Measurements from ENCODE around the gene SDK1. TPM values are rescaled to one million over a fixed set of nuclear protein-coding genes. Genes with fewer than 3 reads are reported as not detected.

Gene SDK1
- total and polyA plus RNA-seq, 2 experiments from 2014 or later = 2.1 to 10.0 TPM

GRCh38 chr7:4234498-4234855 is 933.4 kb downstream of the SDK1 start:
- H3K27ac Mint-ChIP-seq = no peak overlapping the region
- H3K4me1 Mint-ChIP-seq = peaks cover 8% of the 10 kb centered on the region

More at GRCh38 chr7:4234498-4234855, 933.4 kb downstream of the SDK1 start:
- TF ChIP-seq JUNB (IDR thresholded peaks at IDR 0.05; ENCODE audit: unreplicated experiment) = no peak
- TF ChIP-seq NANOG (IDR thresholded peaks at IDR 0.05; ENCODE audit: borderline replicate concordance) = no peak
- TF ChIP-seq CREB1 (CRISPR knock-in tag; IDR thresholded peaks at IDR 0.05; ENCODE audit: low read depth) = no peak
- TF ChIP-seq EZH2phosphoT487 (IDR thresholded peaks at IDR 0.05; ENCODE audit: unreplicated experiment) = no peak
- no peak for TF ChIP-seq ZNF331 (CRISPR knock-in tag; IDR thresholded peaks at IDR 0.05; ENCODE audit: low read depth)
- TF ChIP-seq, protein P1, sequence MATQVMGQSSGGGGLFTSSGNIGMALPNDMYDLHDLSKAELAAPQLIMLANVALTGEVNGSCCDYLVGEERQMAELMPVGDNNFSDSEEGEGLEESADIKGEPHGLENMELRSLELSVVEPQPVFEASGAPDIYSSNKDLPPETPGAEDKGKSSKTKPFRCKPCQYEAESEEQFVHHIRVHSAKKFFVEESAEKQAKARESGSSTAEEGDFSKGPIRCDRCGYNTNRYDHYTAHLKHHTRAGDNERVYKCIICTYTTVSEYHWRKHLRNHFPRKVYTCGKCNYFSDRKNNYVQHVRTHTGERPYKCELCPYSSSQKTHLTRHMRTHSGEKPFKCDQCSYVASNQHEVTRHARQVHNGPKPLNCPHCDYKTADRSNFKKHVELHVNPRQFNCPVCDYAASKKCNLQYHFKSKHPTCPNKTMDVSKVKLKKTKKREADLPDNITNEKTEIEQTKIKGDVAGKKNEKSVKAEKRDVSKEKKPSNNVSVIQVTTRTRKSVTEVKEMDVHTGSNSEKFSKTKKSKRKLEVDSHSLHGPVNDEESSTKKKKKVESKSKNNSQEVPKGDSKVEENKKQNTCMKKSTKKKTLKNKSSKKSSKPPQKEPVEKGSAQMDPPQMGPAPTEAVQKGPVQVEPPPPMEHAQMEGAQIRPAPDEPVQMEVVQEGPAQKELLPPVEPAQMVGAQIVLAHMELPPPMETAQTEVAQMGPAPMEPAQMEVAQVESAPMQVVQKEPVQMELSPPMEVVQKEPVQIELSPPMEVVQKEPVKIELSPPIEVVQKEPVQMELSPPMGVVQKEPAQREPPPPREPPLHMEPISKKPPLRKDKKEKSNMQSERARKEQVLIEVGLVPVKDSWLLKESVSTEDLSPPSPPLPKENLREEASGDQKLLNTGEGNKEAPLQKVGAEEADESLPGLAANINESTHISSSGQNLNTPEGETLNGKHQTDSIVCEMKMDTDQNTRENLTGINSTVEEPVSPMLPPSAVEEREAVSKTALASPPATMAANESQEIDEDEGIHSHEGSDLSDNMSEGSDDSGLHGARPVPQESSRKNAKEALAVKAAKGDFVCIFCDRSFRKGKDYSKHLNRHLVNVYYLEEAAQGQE (IDR thresholded peaks at IDR 0.05; ENCODE audit: unreplicated experiment) = no peak
- no peak for TF ChIP-seq STAT1 (IDR thresholded peaks at IDR 0.05; ENCODE audit: unreplicated experiment)
- no peak for TF ChIP-seq POLR2AphosphoS5 (IDR thresholded peaks at IDR 0.05; ENCODE audit: low read depth)
- TF ChIP-seq EZH2 (IDR thresholded peaks at IDR 0.05; ENCODE audit: low read depth, unreplicated experiment) = no peak
- TF ChIP-seq ETS1 (IDR thresholded peaks at IDR 0.05) = no peak
- TF ChIP-seq, protein P2, sequence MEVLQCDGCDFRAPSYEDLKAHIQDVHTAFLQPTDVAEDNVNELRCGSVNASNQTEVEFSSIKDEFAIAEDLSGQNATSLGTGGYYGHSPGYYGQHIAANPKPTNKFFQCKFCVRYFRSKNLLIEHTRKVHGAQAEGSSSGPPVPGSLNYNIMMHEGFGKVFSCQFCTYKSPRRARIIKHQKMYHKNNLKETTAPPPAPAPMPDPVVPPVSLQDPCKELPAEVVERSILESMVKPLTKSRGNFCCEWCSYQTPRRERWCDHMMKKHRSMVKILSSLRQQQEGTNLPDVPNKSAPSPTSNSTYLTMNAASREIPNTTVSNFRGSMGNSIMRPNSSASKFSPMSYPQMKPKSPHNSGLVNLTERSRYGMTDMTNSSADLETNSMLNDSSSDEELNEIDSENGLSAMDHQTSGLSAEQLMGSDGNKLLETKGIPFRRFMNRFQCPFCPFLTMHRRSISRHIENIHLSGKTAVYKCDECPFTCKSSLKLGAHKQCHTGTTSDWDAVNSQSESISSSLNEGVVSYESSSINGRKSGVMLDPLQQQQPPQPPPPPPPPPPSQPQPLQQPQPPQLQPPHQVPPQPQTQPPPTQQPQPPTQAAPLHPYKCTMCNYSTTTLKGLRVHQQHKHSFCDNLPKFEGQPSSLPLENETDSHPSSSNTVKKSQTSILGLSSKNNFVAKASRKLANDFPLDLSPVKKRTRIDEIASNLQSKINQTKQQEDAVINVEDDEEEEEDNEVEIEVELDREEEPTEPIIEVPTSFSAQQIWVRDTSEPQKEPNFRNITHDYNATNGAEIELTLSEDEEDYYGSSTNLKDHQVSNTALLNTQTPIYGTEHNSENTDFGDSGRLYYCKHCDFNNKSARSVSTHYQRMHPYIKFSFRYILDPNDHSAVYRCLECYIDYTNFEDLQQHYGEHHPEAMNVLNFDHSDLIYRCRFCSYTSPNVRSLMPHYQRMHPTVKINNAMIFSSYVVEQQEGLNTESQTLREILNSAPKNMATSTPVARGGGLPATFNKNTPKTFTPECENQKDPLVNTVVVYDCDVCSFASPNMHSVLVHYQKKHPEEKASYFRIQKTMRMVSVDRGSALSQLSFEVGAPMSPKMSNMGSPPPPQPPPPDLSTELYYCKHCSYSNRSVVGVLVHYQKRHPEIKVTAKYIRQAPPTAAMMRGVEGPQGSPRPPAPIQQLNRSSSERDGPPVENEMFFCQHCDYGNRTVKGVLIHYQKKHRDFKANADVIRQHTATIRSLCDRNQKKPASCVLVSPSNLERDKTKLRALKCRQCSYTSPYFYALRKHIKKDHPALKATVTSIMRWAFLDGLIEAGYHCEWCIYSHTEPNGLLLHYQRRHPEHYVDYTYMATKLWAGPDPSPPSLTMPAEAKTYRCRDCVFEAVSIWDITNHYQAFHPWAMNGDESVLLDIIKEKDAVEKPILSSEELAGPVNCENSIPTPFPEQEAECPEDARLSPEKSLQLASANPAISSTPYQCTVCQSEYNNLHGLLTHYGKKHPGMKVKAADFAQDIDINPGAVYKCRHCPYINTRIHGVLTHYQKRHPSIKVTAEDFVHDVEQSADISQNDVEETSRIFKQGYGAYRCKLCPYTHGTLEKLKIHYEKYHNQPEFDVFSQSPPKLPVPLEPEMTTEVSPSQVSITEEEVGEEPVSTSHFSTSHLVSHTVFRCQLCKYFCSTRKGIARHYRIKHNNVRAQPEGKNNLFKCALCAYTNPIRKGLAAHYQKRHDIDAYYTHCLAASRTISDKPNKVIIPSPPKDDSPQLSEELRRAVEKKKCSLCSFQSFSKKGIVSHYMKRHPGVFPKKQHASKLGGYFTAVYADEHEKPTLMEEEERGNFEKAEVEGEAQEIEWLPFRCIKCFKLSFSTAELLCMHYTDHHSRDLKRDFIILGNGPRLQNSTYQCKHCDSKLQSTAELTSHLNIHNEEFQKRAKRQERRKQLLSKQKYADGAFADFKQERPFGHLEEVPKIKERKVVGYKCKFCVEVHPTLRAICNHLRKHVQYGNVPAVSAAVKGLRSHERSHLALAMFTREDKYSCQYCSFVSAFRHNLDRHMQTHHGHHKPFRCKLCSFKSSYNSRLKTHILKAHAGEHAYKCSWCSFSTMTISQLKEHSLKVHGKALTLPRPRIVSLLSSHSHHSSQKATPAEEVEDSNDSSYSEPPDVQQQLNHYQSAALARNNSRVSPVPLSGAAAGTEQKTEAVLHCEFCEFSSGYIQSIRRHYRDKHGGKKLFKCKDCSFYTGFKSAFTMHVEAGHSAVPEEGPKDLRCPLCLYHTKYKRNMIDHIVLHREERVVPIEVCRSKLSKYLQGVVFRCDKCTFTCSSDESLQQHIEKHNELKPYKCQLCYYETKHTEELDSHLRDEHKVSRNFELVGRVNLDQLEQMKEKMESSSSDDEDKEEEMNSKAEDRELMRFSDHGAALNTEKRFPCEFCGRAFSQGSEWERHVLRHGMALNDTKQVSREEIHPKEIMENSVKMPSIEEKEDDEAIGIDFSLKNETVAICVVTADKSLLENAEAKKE (CRISPR knock-in tag; IDR thresholded peaks at IDR 0.05) = no peak
- TF ChIP-seq, protein P3, sequence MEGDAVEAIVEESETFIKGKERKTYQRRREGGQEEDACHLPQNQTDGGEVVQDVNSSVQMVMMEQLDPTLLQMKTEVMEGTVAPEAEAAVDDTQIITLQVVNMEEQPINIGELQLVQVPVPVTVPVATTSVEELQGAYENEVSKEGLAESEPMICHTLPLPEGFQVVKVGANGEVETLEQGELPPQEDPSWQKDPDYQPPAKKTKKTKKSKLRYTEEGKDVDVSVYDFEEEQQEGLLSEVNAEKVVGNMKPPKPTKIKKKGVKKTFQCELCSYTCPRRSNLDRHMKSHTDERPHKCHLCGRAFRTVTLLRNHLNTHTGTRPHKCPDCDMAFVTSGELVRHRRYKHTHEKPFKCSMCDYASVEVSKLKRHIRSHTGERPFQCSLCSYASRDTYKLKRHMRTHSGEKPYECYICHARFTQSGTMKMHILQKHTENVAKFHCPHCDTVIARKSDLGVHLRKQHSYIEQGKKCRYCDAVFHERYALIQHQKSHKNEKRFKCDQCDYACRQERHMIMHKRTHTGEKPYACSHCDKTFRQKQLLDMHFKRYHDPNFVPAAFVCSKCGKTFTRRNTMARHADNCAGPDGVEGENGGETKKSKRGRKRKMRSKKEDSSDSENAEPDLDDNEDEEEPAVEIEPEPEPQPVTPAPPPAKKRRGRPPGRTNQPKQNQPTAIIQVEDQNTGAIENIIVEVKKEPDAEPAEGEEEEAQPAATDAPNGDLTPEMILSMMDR (conservative IDR thresholded peaks at IDR 0.05; ENCODE audit: low read depth in 2 of 2) = no peak
- no peak for TF ChIP-seq ZNF114 (CRISPR knock-in tag; IDR thresholded peaks at IDR 0.05)
- Histone ChIP-seq H3K79me2 (replicated peaks; ENCODE audit: insufficient read depth) (no peaks in the 10 kb centered on the region), H3K36me3 (ENCODE audit: insufficient read depth) (no peaks in the 10 kb centered on the region), H3K4me1 (ENCODE audit: insufficient read depth) (no peaks in the 10 kb centered on the region), H3K27me3 (ENCODE audit: insufficient read depth) (no peaks in the 10 kb centered on the region), H4K20me1 (replicated peaks; ENCODE audit: insufficient read depth) (no peaks in the 10 kb centered on the region), H3K9me2 (ENCODE audit: insufficient read depth) (no peaks in the 10 kb centered on the region), H3K27ac (ENCODE audit: low read depth) (no peak overlapping the region), H2AFZ (no peak overlapping the region), H3K4me3 (no peak overlapping the region), H3F3A (replicated peaks; ENCODE audit: low read depth) (no peaks in the 10 kb centered on the region), H3K4me2 (no peak overlapping the region)
- Mint-ChIP-seq H3K9me3 (no peaks in the 10 kb centered on the region), H3K27me3 (ENCODE audit: insufficient read depth, low read depth, poor library complexity) (peaks cover 11% of the 10 kb centered on the region), H3K36me3 (ENCODE audit: low read depth) (no peaks in the 10 kb centered on the region; the same call in 2 of the 3 replicates), H3K4me3 (no peak overlapping the region)
- ATAC-seq (no peak), DNase-seq (ENCODE audit: low spot score) (no peak)

Data from GM23338 (cell line).